Mucosa of descending colon (tissue), 3 donors: Measurements from ENCODE around the gene CNTNAP2. TPM values are rescaled to one million over a fixed set of nuclear protein-coding genes. Genes with fewer than 3 reads are reported as not detected.

Source experiments
- ATAC-seq: fragments of 200-7000 bp; cut with Tn5 transposase; one replicate; pipeline ENCODE4 v1.9.1; 2020; ENCODE audit warnings: mild to moderate bottlenecking, moderate library complexity
- DNase-seq, 3 donors: peaks; one replicate each; pipeline ENCODE4 v3.0.0-alpha.2; 2020
- H3K36me3 ChIP-seq: fragments of 200-600 bp; one replicate; pipeline ENCODE4 v1.8.0; 2021; ENCODE audit warnings: low read depth, mild to moderate bottlenecking
- H3K4me1 ChIP-seq: fragments of 200-600 bp; one replicate; pipeline ENCODE4 v1.8.0; 2021; ENCODE audit warnings: low read depth, mild to moderate bottlenecking
- H3K4me3 ChIP-seq: fragments of 200-600 bp; one replicate; pipeline ENCODE4 v1.8.0; 2021; ENCODE audit warnings: mild to moderate bottlenecking
- H3K9me3 ChIP-seq: fragments of 200-600 bp; one replicate; pipeline ENCODE4 v1.8.0; 2021; ENCODE audit warnings: mild to moderate bottlenecking
- CTCF ChIP-seq: fragments of 200-600 bp; IDR thresholded peaks from one replicate; pipeline ENCODE4 v1.8.0; 2022; ENCODE audit warnings: antibody characterized with exemption, mild to moderate bottlenecking
- intact Hi-C, 2 donors: fragments of 100-400 bp; cut with DNase I in 1 of 2; cut with micrococcal nuclease in 1 of 2; formaldehyde crosslinking; loops; one replicate each; pipeline versions ENCODE4 v1.11.0 to v1.11.1; 2022; cut with DNase I, micrococcal nuclease
- total RNA-seq, 3 donors: library from RNA; stranded (reverse); fragmentation: NEBNext Ultra II Directional in 2 of 3; extraction: Animal tissue kit (Norgen Biotek cat#: 25700) in 2 of 3; gene quantifications; one replicate each; pipeline versions ENCODE4 v1.2.1 to v1.2.4, GENCODE V29; 2021 to 2023
- donor health status: DM: no; HTN: no; CAD: no; lungs with moderate emphysema.
- donor health status: DM: no; HTN: no; CAD: no.
- donor health status: DM: no; HTN: yes; CAD: no.

The CNTNAP2 gene
- total RNA-seq, 3 donors from 2014 or later, result 3.1 to 5.9 (median 4.2) TPM

- H3K4me3 ChIP-seq, result no peak overlapping the region
- H3K9me3 ChIP-seq, result no peaks in the 10 kb centered on the region
- no peaks in the 10 kb centered on the region for H3K36me3 ChIP-seq
- H3K4me1 ChIP-seq, result no peaks in the 10 kb centered on the region
- intact Hi-C loops, result no loop called here
- no peak for DNase-seq
- no peak for TF ChIP-seq CTCF
- no peak for ATAC-seq
These were observed 2039.2 kb downstream of the CNTNAP2 start for GRCh38 chr7:148155826-148156225.

GRCh38 chr7:148156233-148156632, 2039.6 kb downstream of the CNTNAP2 start:
- Histone ChIP-seq H3K4me1 (no peaks in the 10 kb centered on the region), H3K4me3 (no peak overlapping the region), H3K36me3 (no peaks in the 10 kb centered on the region), H3K9me3 (no peaks in the 10 kb centered on the region)
- DNase-seq (no peak), ATAC-seq (no peak)
- TF ChIP-seq CTCF, result no peak
- intact Hi-C loops, result no loop called here

- no peak for ATAC-seq
- no peak for TF ChIP-seq CTCF
- intact Hi-C loops, result no loop called here
These were observed 2042.7 kb downstream of the CNTNAP2 start for GRCh38 chr7:148159331-148159730.

GRCh38 chr7:148161776-148162175, 2045.2 kb downstream of the CNTNAP2 start:
- no peak for ATAC-seq
- intact Hi-C loops, result no loop called here
- H3K4me3 ChIP-seq, result no peak overlapping the region
- H3K36me3 ChIP-seq, result no peaks in the 10 kb centered on the region
- no peaks in the 10 kb centered on the region for H3K9me3 ChIP-seq
- no peak for DNase-seq
- no peaks in the 10 kb centered on the region for H3K4me1 ChIP-seq
- TF ChIP-seq CTCF, result no peak

More at GRCh38 chr7:148159331-148159730, 2042.7 kb downstream of the CNTNAP2 start:
- Histone ChIP-seq H3K36me3 (no peaks in the 10 kb centered on the region), H3K4me3 (no peak overlapping the region), H3K4me1 (no peaks in the 10 kb centered on the region), H3K9me3 (no peaks in the 10 kb centered on the region)
- no peak for DNase-seq

GRCh38 chr7:148162808-148163207, 2046.2 kb downstream of the CNTNAP2 start:
- intact Hi-C loops, result no loop called here
- no peak for TF ChIP-seq CTCF
- Histone ChIP-seq H3K36me3 (no peaks in the 10 kb centered on the region), H3K4me3 (no peak overlapping the region), H3K9me3 (no peaks in the 10 kb centered on the region), H3K4me1 (no peaks in the 10 kb centered on the region)
- DNase-seq (no peak), ATAC-seq (no peak)

- intact Hi-C loops, result no loop called here
- TF ChIP-seq CTCF, result no peak
- Histone ChIP-seq H3K4me1 (no peaks in the 10 kb centered on the region), H3K36me3 (no peaks in the 10 kb centered on the region), H3K9me3 (no peaks in the 10 kb centered on the region), H3K4me3 (no peak overlapping the region)
- ATAC-seq (no peak), DNase-seq (no peak)
These were observed 2046.6 kb downstream of the CNTNAP2 start for GRCh38 chr7:148163246-148163645.
